Breast epithelium (tissue), 3 donors: ENCODE data around the gene LDHB.

ENCODE experiments used
- CTCF ChIP-seq, 3 donors: fragments of 450-650 bp; IDR thresholded peaks; one replicate each; pipeline ENCODE4 v1.5.1; 2016 to 2017; ENCODE audit warnings: antibody characterized with exemption in 3 of 3, mild to moderate bottlenecking in 3 of 3, moderate library complexity in 3 of 3
- POLR2A ChIP-seq: fragments of 450-650 bp; IDR thresholded peaks from one replicate; pipeline ENCODE4 v1.6.1; 2016; ENCODE audit warnings: antibody characterized with exemption, mild to moderate bottlenecking, moderate library complexity

GRCh38 chr12:21643758-21644157 lies 13.9 kb downstream of the LDHB start:
- TF ChIP-seq CTCF (IDR thresholded peaks at IDR 0.05): no peak
- TF ChIP-seq POLR2A: no peak
